GM18858 (cell line): Measurements from ENCODE around the gene TM6SF1.

ENCODE experiments used
- ATAC-seq: cut with Tn5 transposase; IDR thresholded peaks from one replicate; pipeline ENCODE4 v1.9.1; 2021; ENCODE audit not compliant: unreplicated experiment

The TM6SF1 gene

DNA sequence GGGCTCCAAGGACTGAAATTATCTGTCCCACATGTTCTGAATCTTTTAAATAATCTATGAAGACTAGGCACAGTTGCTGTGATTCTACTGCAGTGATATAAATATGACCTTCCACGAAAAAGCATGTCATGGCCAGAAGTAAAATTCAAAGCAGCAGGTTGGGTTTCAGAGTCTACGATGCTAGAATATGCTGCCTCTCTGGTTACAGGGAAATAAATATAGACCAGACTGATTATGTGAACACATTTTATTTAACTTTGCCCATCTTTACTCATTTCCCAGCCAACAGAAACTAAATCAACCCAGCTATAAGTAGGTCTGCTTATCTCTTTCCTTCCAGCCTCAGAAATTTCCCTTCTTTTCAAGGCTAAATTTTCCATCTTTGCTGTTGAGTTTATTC, 19.9 kb upstream of the TM6SF1 start:
- ATAC-seq, result no peak

DNA sequence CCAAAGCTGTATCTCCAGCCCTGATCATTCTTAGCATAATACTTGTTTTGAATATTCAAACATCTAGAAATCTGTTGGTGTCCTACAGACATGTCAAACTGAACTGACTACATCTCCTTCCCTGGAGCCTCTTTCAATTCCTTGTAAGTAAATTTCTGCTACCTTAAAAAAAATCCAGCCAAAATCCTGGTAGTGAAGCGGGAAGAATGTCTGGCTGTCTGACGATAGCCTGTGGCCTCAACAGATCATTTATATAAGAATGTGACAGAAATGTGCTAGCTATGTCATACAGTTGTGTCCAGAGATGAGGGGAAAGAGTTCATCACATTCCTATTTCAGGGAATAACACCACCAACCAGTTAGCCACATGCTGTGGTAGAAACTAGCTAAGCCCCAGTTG, 18.6 kb upstream of the TM6SF1 start:
- no peak for ATAC-seq

DNA sequence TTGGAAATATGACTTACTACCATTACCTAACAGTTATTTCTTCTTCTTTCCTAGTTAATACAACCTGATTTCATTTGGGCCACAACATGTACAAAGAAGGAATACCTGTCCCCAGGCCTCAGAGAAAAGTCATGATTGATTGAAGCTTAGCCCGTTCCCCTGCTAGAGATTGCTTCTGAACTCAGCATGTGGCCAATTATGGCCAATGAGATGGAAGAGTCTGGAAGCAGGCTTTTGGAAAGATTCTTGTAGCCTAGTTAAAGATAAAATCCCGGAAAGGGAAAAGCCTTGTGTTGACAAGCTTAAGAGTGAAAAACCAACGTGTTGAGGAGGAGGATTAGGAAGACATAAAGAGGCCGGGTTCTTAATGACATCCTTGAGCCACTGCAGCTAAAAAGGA, 17.0 kb upstream of the TM6SF1 start:
- no peak for ATAC-seq

DNA sequence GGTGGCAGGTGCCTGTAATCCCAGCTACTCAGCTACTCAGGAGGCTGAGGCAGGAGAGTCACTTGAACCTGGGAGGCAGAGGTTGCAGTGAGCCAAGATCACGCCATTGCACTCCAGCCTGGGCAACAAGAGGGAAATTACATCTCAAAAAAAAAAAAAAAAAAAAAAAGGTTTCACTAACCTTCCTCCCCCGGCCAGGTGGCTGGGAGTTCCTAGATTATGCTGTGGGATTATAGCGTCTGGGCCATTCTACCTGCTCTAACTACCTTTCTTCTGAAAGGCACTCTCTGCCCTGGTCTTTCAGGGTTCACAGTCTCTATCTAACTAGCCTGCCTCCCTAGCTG, 15.5 kb upstream of the TM6SF1 start:
- ATAC-seq, result peak; percentile 9

GRCh38 chr15:83092309-83092976, 15.0 kb upstream of the TM6SF1 start:
- peak; percentile 90 for ATAC-seq

DNA sequence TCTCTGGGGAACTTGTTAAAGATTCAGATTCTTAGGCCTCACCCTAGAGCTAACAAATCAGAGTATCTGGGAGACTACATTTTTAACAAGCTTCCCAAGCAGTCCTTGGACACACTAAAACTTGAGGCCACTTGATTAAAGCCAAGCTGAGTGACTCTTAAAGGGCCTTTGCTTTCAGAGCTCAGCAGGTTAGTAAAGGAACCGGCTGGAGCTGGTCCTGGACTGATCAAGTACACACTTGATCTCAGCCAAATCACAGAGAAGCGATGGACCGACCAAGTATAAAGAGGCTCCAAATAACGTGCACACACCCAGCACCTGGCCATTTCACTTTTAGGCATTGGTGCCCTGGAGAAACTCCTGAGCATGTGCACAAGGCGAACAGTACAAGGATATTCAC, 12.9 kb upstream of the TM6SF1 start:
- no peak for ATAC-seq

GRCh38 chr15:83098079-83098478, 9.4 kb upstream of the TM6SF1 start:
- ATAC-seq, result no peak

DNA sequence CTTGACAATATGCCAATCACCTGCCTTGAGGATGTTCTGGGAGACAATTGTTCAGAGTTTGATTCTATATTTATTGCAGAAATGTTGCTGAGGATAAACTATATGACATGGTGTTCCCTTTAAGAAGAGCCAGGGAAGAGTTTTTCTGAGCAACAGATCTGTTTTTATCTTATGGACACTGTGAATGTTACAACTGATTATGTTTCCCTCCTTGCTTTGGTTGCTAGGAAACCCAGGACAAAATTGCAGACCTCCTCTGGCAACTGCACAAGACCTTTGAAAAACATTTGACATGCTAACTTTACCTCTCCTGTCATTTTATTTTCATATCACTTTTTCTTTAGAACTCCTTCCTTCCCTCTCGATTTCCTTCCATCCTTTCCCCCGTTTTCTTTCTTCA, 8.2 kb upstream of the TM6SF1 start:
- ATAC-seq, result no peak

- ATAC-seq, result no peak
These were observed 7.3 kb upstream of the TM6SF1 start for GRCh38 chr15:83100097-83100646.

GRCh38 chr15:83102346-83102745, 5.1 kb upstream of the TM6SF1 start:
- no peak for ATAC-seq

DNA sequence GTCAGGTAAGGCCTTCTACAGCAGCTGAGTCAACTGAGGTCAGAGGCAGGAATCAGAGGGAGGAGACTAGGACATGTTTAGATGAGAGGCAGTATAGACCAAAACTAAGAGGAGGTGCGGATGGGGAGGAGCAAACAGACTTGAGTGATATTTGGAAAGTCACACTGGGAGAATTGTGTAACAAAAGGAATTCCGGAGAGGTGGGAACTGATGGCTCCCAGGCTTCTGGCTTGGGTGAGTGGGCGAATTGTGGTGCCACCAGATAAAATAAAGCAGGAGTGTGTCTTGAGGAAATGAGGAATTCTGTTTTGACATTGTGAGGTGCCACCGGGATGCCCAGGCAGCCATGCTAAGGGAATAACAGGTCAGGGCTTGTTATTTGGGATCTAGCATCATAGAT, 3.3 kb upstream of the TM6SF1 start:
- ATAC-seq, result no peak

DNA sequence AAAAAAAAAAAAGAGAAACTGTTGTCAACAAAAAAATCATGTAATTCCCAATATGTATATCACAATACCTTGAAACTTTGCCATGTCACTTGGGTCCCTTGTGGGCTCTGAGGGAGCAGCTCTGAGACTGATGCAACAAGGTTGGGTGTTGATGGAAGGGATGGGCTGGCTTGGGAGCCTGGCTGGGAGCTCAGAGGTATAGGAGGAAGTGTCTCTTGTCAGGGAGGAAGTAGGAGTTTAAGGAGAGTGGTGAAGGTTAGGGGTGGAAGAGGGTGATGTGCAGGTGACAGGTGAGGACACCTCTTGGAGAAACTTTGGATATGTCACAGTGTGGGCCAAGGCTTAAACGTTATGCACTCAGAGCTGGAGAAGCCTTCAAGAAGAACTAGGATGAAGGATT, 2.0 kb upstream of the TM6SF1 start:
- ATAC-seq, result no peak

DNA sequence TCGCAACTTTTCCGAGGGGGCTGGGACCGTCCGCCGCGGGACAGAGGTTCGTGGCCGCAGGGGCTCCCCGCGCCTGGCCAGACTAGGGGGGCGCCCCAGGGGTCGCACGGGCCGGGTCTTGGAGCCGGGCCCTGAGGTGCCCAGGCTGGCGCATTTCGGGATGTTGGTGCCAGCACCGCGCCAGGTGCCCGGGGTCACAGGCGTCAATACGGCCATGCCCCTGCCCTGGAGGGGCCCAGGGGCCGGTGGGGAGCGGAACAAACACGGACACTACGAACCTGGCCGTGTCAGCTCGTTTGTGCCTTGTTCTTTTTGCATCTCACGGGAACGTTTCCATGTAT, 366 bp downstream of the TM6SF1 start:
- no peak for ATAC-seq

- ATAC-seq, result no peak
These were observed 1.1 kb downstream of the TM6SF1 start for GRCh38 chr15:83108266-83109219.

- ATAC-seq, result no peak
These were observed 2.1 kb downstream of the TM6SF1 start for GRCh38 chr15:83109532-83109931.

GRCh38 chr15:83110381-83110780, 2.9 kb downstream of the TM6SF1 start:
- ATAC-seq, result no peak

- no peak for ATAC-seq
These were observed 3.7 kb downstream of the TM6SF1 start for GRCh38 chr15:83111149-83111548.

GRCh38 chr15:83112233-83112955, 4.9 kb downstream of the TM6SF1 start:
- no peak for ATAC-seq

DNA sequence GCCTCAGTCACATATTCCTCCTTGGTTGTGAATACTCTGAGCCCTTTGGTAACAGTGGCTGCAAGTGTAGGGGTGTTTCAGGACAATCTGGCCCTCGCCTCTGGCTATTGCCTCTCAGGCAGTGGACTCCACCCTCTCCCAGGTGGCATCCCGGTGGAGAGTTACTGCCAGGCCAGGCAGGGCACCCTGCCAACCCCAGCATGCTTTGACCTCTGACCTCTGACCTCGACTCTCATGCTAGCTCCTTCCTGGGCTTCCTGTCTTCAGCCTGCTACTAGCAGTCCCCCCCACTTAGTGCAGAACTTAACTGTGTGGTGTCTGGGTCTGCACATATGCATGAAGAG, 5.5 kb downstream of the TM6SF1 start:
- ATAC-seq, result no peak

GRCh38 chr15:83113881-83114674, 6.6 kb downstream of the TM6SF1 start:
- no peak for ATAC-seq

GRCh38 chr15:83114856-83115255, 7.4 kb downstream of the TM6SF1 start:
- no peak for ATAC-seq
